Measurements from ENCODE around the gene SLC24A1.

The SLC24A1 gene

GRCh38 chr15:65653801-65654521 is 32.2 kb downstream of the SLC24A1 start:
- DNase-seq, result no peak

- DNase-seq, result no peak
These were observed 33.3 kb downstream of the SLC24A1 start for GRCh38 chr15:65655026-65655425.

DNA sequence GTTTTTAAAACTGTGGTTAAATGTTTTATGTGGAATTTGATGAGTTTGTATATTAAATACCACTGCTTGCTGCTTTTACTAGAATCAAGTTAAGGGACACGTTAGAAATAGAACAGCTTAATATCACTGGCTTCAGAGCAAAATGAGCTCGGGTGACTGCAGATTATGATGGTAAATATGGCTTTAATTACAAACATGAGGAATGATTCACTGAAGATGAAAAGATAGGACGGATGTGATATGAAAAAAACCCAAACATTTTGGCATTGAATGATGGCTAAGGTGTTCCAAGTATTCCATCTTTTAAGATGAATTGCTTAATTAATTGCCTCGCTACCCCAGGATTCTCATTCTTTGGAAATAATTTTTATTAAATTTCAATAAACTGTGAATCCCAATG is 33.7 kb downstream of the SLC24A1 start:
- no peak for DNase-seq

GRCh38 chr15:65659502-65660052 is 37.8 kb downstream of the SLC24A1 start:
- no peak for DNase-seq

DNA sequence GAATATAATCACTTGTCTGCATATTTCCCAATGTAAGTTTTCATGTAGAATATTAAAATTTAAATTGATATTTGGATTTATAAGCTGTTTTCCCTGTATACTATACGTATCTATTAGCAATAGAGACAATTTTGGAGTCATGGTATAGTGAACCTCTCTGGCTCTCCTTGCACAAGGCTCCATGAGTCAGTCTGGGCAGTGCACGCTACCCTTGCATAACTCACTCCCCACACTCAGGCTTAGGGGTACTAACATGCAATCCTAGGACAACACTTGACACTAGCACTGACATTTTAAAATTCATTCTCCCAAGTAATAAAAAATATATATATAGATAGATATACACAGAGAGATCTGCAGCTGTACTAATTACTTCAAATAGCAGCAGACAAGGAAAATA is 39.2 kb downstream of the SLC24A1 start:
- DNase-seq, result no peak

GRCh38 chr15:65663521-65663920 is 41.8 kb downstream of the SLC24A1 start:
- no peak for DNase-seq

DNA sequence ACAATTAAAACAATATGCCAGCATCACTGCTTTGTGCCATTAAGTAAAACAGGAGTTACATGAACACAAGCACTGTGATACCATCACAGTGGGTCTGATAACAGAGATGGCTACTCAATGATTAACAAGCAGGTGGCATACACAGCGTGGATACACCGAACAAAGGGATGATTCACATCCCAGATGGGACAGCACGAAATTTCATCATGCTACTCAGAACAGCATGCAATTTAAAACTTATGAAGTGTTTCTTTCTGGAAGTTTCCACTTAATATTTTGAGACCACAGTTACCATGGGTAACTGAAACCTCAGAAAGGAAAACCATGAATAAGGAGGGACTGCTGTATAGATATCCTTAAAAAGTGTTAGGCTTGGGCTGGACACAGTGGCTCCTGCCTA is 44.5 kb downstream of the SLC24A1 start:
- DNase-seq, result no peak

- no peak for DNase-seq
These were observed 53.8 kb downstream of the SLC24A1 start for GRCh38 chr15:65675551-65675950.

DNA sequence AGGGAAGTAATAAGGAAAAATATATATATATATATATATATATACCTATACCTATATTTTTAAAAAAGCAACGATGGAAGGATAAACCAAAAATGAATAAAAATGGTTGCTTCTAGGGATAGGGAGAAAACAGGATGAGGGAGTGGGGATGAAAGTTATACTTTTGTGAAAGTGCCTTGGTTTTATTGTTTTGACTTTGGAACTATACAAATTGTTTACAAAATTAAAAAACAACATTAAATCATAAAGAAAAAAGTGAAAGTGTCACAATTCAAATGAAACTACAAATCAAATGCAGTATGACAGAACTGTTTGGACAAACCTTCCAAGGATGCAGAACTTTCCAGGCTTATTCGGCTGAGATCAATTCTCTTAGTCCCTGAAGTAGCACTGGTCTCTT is 54.4 kb downstream of the SLC24A1 start:
- DNase-seq, result no peak

GRCh38 chr15:65680544-65680943 is 58.8 kb downstream of the SLC24A1 start:
- no peak for DNase-seq

GRCh38 chr15:65682404-65682911 is 60.7 kb downstream of the SLC24A1 start:
- DNase-seq, result no peak

DNA sequence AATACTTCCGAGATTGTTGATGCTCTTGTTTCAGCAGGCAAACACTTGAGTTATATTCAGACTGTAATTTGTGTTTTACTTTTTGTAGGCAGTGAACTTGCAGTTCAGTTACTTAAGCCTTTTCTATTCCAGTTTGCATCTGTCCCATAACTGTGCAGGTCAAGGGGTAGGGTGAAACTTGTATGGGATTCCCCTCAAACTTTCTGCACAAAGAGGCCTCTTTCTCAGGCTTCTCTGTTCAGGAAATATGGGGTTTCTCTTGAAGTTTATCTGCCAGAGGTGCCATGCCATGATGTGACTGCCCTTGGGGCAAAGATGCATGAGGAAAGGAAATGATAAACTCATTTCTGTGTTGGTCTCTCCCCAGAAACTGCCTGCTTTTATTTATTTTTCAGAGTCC is 66.7 kb downstream of the SLC24A1 start:
- no peak for DNase-seq

- no peak for DNase-seq
These were observed 68.4 kb downstream of the SLC24A1 start for GRCh38 chr15:65690173-65690572.

DNA sequence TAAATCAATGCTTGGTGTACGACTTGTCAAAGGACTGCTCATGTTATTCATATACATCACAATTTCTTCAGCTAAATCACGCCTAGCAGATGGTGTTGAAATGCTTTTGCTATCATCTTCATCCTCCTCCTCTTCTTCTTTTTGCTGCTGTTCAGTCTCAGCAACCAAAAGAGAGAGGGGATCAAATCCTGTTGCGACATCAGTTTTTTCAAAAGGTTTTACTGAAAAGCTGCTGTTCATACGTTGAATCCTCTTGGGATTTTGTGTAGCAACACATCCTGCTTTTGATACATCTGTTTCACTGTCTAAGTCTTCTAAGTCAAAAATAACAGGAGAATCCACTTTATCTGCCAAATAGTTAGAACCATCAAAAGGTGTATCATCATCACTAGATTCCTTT is 69.0 kb downstream of the SLC24A1 start:
- DNase-seq, result no peak

- DNase-seq, result no peak
These were observed 73.3 kb downstream of the SLC24A1 start for GRCh38 chr15:65695081-65695480.

Data from NCI-H748 treated with DMSO at 0.1 percent for 48 hours (cell line).